Femur (tissue), 1 donor: ENCODE measurements around the gene HMCN2.
"Not testable (repeated sequence)": the region's sequence is repeated elsewhere in the genome, so short reads cannot be mapped to it uniquely, and the experiment has no call there.

Experiments used
- DNase-seq: peaks from one replicate; pipeline ENCODE4 v3.0.0-alpha.2; 2017

Gene HMCN2

DNA sequence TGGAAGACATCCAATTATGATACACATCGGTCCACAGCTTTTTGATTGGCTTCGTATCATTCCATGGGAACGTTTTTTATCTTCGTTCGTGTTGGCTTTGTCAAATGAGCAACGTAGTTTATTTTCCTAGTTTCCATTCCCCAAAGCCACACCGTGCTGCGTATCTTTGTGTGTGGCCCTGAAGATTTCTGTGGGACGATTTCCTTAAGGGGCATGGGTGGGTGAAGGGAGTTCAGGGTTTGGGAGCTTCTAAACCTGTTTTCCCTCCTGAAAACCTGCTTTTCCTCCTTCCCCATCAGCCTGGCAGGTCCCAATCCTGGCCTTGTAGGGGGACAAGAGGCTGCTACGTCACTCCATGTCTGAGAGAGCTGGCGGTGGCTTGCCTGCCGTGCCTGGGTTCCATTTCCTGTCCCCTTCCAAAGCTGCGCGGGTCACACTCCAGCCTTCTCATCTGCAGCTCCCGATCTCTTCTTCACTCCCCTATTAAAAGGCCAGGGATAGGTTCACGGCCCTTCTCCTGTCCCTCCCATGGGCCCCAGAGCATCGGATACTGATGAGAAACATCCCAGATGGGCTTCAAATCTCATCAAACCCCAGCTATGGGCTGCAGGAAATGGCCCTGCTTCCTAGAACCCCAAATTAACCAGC lies 155.7 kb downstream of the HMCN2 start:
- DNase-seq, result no peak

DNA sequence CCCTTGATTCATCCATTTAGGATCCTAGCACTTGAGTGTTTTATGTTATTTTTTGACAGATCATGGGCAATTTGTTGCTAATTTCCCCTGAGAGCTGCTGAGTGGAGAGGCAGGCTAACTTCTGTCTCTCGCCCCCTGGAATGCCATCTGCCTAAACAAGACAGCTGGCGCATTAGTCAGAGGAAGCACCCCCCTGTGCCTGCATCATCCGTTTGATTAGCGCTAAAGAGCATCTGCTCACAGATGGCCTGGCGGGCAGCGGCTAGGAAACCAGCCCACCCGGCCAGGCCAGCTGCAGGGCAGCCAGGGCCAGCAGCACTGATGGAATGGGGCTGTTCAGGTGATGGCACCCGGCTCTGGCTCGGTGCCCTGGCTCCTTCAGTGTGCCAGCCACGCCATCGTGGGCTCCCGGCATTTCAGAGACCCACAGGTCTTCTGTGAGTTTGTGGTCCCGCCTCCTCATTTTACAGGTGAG lies 156.3 kb downstream of the HMCN2 start:
- DNase-seq, result peak; percentile 71

DNA sequence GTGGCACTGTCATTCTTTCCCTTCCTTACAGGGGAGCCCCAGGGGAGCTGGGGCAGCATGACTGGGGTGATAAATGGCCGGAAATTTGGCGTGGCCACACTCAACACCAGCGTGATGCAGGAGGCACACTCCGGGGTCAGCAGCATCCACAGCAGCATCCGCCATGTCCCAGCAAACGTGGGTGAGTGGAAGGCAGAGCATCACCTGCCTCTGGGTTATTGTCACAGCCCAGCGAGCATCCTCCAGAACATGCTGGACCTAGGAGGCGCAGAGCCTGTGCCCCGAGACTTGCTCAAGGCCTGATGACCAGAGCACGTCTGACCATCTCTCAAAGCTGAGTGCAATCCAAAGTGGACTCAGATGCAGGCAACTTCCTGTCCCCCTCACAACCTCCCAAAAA lies 157.0 kb downstream of the HMCN2 start:
- no peak for DNase-seq

DNA sequence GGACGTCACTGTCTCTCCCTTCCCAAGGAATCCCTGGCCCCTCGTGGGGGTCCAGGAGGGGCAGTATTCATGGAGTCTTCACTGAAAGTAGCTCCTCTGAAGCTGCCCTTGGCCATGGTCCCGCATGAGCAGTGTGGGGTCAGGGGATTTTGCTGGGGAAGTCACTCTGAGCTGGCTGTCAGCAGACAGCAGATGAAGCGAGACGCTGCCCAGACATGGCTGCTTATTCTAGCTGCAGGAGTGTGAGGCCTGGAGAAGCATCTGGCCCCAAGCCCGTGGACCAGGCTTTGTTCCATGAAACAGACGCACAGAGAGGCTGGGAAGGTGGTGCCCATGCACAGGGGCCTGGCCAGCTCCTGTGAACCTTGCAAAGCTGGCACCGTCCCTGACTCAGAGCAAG lies 157.7 kb downstream of the HMCN2 start:
- peak; percentile 70 for DNase-seq

DNA sequence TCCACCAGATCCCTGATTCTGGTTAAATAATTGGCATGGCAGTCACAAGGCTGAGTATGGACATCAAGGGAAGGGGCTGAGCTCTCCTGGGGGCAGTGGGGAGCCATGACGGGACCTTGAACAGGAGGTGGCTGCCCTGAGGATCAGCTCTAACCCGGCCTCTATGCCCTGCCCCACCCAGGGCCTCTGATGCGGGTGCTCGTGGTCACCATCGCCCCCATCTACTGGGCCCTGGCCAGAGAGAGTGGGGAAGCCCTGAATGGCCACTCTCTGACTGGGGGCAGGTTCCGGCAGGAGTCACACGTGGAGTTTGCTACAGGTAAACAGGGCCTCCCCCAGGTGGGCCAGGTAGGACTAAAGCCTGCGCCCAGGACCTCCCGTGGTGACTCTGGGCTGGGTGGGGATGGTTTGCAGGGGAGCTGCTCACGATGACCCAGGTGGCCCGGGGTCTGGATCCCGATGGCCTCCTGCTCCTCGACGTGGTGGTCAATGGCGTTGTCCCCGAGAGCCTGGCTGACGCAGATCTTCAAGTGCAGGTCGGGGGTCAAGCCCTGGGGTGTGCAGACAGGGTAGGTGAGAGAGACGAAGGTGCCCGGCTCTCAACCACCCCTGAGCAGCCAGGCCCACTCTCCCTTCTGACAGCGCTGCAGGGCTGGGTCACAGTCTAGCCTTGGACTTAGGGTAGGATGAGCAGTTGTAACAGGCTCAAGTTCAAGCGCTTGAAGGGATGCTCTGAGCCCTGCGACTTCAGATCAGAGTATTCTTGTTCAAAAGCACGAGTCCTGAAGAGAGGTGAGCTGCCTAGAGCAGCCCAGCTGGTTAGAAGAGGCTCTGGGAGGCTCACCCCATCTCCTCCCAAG lies 159.3 kb downstream of the HMCN2 start:
- no peak for DNase-seq

DNA sequence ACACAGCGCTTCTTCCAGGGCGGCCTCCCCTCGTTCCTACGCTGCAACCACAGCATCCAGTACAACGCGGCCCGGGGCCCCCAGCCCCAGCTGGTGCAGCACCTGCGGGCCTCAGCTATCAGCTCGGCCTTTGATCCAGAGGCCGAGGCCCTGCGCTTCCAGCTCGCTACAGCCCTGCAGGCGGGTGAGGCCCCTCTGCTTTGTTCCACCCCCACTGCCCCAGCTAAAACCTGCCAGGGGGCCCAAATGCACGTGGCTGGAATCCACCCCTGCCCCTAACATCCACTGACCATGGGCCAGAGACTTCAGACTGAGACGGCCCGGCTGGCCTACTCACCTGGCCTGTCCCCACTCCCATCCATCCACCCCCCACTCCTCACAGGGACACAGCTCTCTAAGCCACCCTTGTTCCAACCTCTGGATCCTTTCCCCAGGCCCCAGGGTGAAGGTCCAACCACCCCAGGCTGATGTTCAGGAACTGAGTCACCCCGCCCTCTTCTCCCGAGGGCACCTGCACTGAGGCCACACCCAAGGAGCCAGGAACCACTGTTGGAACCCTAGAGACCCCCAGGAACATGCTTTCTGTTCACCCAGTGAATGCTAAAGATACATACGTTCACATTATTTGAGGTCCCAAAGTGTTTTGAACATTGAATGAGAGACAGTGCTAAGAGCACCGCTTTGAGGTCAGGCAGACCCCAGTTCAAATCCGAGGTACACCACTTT lies 160.3 kb downstream of the HMCN2 start:
- no peak for DNase-seq

DNA sequence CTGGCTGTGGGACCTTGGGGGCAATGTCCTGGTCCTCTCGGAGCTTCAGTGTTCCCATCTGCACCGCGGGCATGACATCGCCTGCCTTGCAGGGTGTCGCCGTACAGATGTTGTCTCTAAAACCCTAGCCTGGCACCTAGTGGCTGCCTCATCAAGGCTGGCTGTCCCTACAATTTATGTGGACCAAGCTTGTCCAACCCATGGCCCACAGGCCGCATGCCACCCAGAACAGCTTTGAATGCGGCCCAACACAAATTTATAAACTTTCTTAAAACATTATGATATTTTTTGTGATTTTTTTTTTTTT lies 160.9 kb downstream of the HMCN2 start:
- DNase-seq, result no peak

DNA sequence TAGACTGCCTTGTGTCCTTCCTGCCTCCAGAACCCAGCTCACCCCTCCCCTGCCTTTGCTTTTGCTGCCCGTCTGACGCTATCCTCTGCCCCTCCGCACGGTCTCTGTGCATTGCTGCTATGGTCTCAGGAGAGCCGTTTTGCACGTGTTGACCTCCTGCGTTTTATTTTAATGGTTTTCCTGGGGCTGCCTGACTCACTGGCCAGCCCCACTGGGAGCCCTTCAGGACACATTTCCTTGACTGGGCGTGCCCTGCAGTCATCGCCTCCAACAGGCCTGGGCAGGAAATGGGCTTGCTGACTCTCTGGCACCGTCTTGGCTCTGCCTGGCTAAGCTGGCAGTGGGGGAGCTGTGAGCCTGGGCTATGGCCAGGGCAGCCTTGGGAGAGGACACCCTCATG lies 161.3 kb downstream of the HMCN2 start:
- DNase-seq, result no peak

DNA sequence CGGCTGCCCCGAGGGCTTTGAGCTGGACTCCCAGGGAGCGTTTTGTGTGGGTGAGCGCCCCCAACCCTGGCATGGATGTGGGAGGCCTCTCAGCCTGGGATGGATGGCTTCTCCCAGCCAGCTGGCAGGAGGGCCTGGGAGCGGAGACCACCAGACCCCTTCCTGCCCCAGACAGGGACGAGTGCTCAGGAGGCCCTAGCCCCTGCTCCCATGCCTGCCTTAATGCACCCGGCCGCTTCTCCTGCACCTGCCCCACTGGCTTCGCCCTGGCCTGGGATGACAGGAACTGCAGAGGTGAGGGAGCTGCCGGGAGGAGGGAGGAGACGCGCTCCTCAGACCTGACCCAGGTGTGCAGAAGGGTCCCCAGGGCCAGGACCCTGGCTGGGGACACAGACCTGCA lies 161.8 kb downstream of the HMCN2 start:
- DNase-seq, result no peak

DNA sequence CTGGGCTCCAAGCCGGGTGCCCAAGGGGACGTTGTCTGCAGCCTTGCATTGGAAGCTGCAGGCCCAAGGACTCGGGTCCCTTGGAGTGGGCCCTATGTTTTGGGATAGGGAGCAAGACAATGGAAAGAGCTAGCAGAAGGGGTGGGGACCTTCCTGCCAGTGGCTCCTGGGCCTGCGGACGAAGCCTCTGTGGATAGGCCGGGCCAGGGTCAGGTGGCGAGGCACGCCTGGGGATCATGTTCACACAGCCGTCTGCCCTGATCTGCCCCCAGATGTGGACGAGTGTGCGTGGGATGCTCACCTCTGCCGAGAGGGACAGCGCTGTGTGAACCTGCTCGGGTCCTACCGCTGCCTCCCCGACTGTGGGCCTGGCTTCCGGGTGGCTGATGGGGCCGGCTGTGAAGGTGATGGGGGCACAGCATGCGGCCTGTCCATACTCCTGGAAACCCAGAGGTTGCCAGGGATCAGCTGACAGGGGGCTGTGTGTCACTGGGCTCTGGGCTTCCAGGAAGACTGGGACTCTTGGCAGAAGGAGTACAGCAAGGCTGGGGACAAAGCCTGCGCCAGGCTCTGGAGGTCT lies 162.6 kb downstream of the HMCN2 start:
- DNase-seq, result no peak

DNA sequence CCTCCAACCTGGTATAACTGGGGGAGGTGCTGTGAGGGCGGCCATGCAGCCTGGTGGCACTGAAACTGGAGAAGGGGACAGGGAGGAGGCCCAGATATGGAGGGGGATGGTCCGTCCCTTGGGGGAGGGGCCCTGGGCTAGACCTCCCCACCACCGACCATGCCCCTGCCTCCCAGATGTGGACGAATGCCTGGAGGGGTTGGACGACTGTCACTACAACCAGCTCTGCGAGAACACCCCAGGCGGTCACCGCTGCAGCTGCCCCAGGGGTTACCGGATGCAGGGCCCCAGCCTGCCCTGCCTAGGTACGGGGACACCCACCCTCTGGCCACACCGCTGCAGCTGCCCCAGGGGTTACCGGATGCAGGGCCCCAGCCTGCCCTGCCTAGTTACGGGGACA lies 163.8 kb downstream of the HMCN2 start:
- no peak for DNase-seq

DNA sequence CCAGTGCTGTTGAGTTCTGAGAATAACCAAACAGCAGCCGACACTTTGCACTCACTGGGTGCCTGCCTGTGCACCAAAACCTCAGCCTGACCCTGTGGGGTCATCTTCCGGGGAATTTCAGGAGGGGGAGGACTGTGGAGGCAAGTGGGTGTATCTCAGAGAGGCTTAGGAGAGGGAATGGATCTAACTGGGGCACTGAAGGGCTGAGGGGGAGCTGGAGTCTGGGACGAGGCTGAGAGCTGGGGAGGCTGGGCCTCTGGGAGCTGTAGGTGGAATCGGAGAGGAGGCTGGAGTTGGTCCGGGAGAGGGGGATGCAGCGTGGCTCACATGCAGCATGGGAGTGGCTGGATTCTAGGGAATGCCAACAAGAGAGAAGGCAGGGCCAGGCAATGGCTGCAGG lies 164.3 kb downstream of the HMCN2 start:
- no peak for DNase-seq

DNA sequence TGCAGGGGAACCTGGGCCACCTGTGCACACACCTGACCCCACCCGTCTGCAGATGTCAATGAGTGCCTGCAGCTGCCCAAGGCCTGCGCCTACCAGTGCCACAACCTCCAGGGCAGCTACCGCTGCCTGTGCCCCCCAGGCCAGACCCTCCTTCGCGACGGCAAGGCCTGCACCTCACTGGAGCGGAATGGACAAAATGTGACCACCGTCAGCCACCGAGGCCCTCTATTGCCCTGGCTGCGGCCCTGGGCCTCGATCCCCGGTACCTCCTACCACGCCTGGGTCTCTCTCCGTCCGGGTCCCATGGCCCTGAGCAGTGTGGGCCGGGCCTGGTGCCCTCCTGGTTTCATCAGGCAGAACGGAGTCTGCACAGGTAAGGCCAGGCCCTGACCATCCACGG lies 164.7 kb downstream of the HMCN2 start:
- DNase-seq, result no peak

DNA sequence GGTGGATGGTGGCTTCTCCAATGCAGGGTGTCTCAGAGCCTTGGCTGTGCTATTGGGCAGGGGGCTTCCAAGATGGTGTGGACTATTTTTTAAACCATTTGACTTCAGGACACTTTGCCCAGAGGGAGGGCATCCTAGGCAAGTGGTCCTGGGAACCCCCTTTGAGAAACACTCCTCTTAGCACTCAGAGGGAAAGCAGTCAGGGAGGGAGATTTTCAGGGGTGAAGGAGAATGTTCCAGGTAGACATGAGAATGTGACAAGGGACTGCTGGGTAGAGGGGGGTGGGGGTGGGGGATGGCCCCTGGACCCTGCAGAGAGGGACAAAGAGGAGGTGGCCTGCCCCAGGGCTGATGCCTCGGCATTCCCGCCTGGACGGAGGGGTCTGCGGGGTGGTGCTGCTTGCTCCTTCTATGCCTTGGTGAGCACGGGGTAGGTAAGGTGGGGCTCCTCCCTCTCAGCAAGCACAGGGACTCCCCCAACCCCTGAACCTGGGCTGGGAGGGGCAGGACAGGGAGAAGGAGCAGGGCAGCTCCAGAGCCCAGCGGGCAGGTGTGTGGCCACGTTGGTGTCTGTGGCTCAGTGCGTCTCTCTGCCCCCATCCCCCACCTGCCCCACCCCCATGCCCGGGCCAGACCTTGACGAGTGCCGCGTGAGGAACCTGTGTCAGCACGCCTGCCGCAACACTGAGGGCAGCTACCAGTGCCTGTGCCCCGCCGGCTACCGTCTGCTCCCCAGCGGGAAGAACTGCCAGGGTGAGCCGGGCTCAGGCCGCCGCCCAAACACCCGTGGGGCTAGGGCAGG lies 165.4 kb downstream of the HMCN2 start:
- no peak for DNase-seq

DNA sequence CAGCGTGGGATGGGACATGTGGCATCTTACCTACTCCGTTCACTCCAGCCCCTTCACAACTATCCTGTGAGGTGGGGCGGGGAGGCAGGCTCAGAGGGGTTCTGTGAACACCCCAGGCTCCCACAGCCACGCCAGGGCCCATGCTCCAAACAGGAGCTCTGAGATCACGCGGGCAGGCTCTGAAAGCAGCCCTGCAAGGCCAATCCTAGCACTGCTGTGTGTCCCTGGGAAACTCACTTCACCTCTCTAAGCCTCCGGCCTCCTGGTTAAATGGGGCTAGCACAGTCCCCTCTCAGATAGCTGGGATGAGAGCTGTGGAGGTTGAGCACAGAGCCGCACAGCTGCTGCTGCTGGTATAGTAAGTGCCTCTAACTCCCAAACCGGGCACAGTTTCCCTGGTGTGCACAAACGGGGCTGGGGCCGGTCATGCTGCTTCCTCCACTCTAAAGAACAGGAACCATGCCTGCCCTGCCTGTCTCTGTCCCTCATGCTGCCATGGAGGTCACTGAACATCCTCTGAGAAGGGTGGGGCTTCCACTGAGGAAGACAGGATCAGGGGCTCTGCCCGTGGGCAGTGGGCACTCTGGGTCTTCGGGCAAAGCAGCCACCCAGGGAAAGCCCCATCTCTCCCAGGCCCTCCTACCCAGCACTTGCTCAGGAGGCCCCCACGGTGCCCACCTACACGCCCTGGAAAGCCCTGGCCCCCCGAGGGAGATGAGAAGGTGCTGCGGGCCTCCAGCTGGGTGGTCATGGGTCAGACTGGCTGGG lies 166.2 kb downstream of the HMCN2 start:
- no peak for DNase-seq

DNA sequence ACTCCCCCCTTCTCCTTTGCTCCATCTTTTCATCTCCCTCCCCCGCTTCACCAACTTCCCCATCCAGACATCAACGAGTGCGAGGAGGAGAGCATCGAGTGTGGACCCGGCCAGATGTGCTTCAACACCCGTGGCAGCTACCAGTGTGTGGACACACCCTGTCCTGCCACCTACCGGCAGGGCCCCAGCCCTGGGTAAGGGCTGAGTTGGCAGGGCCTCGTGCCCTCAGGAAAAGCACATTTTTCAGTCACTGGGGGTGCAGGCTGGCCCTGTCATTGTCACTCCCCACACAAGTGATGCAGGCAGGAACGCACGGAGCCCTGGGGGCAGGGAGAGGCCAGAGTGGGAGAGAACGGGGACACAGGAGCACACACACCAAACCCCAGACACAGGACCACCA lies 166.8 kb downstream of the HMCN2 start:
- DNase-seq, result no peak

DNA sequence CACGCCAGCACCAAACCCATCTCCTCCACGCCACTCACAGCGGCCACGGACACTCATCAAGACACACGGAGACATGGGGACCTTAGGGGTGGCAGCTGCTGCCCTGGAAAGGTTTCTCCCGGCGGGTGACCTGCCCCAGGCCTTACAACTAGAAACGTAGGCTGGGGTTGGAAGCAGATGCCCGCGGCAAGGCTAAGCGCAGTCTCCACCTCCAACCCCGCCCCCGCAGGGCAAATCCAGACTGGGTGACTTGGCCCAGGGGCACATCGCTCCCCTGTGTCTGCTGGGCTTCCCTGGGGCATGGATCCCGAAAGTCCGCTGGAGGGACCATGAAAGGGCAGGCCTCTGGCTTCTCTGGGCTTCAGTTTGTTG lies 167.2 kb downstream of the HMCN2 start:
- DNase-seq, result no peak

DNA sequence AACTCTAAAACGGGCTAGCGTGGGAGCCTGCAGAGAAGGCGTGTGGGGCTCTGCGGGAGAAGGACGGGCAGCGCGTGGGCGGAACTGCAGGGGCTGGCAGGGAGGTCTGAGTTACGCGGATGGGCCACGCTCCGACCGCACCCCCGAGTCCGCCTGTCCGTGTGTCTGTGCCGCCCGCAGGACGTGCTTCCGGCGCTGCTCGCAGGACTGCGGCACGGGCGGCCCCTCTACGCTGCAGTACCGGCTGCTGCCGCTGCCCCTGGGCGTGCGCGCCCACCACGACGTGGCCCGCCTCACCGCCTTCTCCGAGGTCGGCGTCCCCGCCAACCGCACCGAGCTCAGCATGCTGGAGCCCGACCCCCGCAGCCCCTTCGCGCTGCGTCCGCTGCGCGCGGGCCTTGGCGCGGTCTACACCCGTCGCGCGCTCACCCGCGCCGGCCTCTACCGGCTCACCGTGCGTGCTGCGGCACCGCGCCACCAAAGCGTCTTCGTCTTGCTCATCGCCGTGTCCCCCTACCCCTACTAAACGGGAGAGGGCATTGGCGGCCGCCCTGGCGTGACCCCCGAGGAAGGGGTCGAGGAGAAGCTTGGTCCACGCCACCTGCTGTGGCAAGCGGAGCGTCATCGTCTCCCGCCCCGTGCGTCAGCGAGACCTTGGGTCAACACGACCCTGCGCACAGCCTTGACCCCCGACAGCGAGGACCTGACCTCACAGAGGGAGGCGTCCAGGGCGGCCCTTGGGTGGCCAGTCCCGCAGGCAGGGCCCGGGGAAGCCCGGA lies 167.8 kb downstream of the HMCN2 start:
- peak; percentile 67 for DNase-seq

DNA sequence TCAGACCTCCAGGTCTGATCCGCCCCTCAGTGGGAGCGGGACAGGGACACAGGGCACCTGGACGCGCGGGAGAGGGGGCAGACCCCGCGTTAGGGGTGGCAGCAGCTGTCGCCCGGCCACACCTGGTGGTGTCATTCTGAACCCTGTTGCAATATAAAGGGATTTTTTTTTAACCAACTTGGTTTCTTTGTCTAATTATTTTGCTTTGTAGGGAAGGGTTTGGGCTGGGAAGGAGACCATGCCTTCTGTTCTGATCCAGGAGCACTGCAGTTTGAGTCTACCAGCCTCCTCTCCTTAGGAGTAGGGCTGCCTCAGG lies 168.3 kb downstream of the HMCN2 start:
- DNase-seq, result no peak

DNA sequence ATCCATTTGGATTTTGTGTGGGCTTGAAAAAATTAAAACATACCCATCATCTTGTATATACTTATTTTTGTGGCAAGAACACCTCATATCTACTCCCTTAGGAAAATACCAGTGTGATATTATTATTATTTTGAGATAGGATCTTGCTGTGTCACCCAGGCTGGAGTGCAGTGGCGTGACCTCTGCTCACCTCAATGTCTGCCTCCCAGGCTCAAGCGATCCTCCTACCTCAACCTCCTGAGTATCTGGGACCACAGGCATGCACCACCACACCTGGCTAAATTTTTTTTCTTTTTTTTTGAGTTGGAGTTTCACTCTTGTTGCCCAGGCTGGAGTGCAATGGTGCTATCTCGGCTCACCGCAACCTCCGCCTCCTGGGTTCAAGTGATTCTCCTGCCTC lies 169.1 kb downstream of the HMCN2 start:
- DNase-seq, result not testable (repeated sequence)
